AG04450 (cell line): ENCODE results near the gene RAI1. TPM values are rescaled to one million over a fixed set of nuclear protein-coding genes. Genes with fewer than 3 reads are reported as not detected.

Experiments used
- CTCF ChIA-PET: fragments of 300-600, 350-600 bp; formaldehyde crosslinking; extraction: SDS; loops from one replicate; lab custom pipeline; 2022; ENCODE audit warnings: antibody characterized with exemption, inconsistent platforms; lab: Charles Lee
- POLR2A ChIA-PET: fragments of 350-600 bp; formaldehyde crosslinking; extraction: SDS; loops from one replicate; lab custom pipeline; 2021; ENCODE audit warnings: antibody characterized with exemption, inconsistent platforms; lab: Yijun Ruan, JAX
- DNase-seq: peaks from one replicate; pipeline ENCODE4 v3.0.0-alpha.2; 2011; ENCODE audit warnings: low read depth, low spot score
- H3K27ac ChIP-seq: one replicate; pipeline ENCODE4 v1.5.1; 2012; ENCODE audit warnings: low read depth, low read length, control low read depth
- H3K27me3 ChIP-seq: one replicate; pipeline ENCODE4 v1.6.0; 2012; ENCODE audit warnings: low read length; ENCODE audit not compliant: control insufficient read depth, insufficient read depth
- H3K4me3 ChIP-seq: 2 replicates; pipeline ENCODE4 v1.5.1; 2011; ENCODE audit warnings: mild to moderate bottlenecking, low read depth, low read length, control low read depth
- H3K9me3 ChIP-seq: 2 replicates; pipeline ENCODE4 v1.5.1; 2012; ENCODE audit warnings: low read length; ENCODE audit not compliant: control insufficient read depth, insufficient read depth
- polyA plus RNA-seq: library from polyadenylated mRNA; depleted of rRNA; stranded (reverse); fragments of >200 nt; gene quantifications from 2 replicates; pipeline ENCODE4 v1.2.3, GENCODE V29; 2011
- TF ChIP-seq, protein P1 (sequence below): IDR thresholded peaks from 2 replicates; pipeline ENCODE4 v1.5.1; 2011; ENCODE audit warnings: low read depth, low read length, control low read depth, inconsistent platforms

Gene RAI1
- polyA plus RNA-seq, 1 experiment = 2.1 TPM

DNA sequence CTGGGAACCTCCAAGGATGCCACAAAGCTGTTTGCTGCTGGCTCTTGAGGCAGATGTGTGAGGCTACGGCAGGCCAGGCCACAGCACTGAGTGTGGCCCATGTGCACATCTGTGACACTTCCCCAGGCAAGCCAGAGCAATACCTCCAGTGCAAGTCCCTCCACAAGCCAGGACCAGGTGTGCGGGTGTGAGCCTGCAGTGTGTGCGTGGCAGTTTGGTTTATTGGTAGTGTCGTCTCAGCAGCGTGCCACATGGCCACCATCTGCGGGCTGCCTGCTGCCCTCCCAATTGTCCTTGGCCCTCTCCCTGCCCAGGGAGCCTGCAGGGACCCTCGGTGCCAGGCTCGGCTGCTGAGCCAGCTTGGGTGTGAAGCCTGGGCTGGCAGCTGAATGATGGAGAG lies 165.4 kb downstream of the RAI1 start:
- Histone ChIP-seq H3K27ac (no peak overlapping the region), H3K27me3 (no peaks in the 10 kb centered on the region), H3K4me3 (no peak overlapping the region), H3K9me3 (no peaks in the 10 kb centered on the region; the same call in 1 of the 2 replicates)
- TF ChIP-seq, protein P1, sequence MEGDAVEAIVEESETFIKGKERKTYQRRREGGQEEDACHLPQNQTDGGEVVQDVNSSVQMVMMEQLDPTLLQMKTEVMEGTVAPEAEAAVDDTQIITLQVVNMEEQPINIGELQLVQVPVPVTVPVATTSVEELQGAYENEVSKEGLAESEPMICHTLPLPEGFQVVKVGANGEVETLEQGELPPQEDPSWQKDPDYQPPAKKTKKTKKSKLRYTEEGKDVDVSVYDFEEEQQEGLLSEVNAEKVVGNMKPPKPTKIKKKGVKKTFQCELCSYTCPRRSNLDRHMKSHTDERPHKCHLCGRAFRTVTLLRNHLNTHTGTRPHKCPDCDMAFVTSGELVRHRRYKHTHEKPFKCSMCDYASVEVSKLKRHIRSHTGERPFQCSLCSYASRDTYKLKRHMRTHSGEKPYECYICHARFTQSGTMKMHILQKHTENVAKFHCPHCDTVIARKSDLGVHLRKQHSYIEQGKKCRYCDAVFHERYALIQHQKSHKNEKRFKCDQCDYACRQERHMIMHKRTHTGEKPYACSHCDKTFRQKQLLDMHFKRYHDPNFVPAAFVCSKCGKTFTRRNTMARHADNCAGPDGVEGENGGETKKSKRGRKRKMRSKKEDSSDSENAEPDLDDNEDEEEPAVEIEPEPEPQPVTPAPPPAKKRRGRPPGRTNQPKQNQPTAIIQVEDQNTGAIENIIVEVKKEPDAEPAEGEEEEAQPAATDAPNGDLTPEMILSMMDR = no peak
- CTCF ChIA-PET = no interaction called here
- no peak for DNase-seq
- POLR2A ChIA-PET = no interaction called here

DNA sequence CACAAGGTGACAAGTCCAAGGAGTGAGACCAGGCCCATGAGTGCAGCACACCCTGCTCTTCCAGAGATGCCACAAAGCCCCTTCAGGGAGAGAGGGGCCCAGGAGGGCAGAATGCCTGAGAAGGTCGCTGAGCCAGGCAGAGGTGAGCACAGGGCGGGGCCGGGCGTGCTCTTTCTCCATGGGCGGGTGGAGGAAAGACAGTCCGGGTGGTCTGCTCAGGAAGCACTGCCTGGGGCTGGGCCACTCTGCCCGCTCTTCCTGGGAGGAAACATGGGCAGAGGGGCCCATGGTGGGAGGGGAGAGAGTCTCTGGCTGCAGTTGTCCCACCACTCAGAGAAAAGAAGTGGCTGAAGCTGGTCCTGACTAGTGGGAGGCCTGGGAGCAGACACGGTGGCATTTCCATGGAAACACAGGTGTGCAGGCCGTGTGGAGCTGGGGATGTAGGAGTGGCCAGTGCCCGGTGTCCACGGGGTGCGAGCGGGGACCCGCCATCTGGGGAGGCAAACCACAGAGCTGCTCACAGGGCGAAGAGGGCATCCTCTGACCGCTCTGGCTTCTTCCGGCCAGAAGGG lies 165.9 kb downstream of the RAI1 start:
- Histone ChIP-seq H3K4me3 (no peak overlapping the region), H3K27me3 (no peaks in the 10 kb centered on the region), H3K27ac (no peak overlapping the region), H3K9me3 (no peaks in the 10 kb centered on the region; the same call in 1 of the 2 replicates)
- TF ChIP-seq, protein P1 = no peak
- CTCF ChIA-PET = interaction anchor here (0.9 to 1.1 kb wide), 2 partner anchors 14 to 44 kb away, joined by 3 to 4 read pairs; no protein-coding TSS in a partner anchor
- POLR2A ChIA-PET = no interaction called here
- no peak for DNase-seq

DNA sequence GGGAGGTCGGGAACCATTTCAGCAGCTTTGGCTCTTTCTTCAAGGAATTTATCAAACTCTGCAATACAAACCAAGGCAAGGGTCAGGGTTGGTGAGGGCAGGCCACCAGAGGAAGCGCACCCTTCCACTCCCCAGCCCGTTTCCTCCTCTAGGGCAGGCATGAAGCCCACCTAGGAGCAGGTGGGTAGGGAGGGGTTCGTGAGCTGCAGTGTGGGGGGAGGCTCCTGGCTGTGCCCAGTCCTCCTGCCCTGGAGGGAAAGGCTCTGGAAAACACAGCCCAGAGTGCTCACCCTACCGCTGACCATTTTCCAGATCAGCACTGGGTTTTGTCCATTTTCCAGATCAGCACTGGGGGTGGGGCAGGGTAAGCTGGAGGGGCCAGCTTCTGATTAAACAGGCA lies 166.5 kb downstream of the RAI1 start:
- H3K4me3 ChIP-seq = no peak overlapping the region
- ChIA-PET CTCF (interaction anchor here (0.9 to 1.1 kb wide), 2 partner anchors 14 to 44 kb away, joined by 3 to 4 read pairs; no protein-coding TSS in a partner anchor), POLR2A (no interaction called here)
- H3K9me3 ChIP-seq = no peaks in the 10 kb centered on the region; the same call in 1 of the 2 replicates
- no peak for DNase-seq
- TF ChIP-seq, protein P1 = no peak
- H3K27ac ChIP-seq = no peak overlapping the region
- H3K27me3 ChIP-seq = no peaks in the 10 kb centered on the region

DNA sequence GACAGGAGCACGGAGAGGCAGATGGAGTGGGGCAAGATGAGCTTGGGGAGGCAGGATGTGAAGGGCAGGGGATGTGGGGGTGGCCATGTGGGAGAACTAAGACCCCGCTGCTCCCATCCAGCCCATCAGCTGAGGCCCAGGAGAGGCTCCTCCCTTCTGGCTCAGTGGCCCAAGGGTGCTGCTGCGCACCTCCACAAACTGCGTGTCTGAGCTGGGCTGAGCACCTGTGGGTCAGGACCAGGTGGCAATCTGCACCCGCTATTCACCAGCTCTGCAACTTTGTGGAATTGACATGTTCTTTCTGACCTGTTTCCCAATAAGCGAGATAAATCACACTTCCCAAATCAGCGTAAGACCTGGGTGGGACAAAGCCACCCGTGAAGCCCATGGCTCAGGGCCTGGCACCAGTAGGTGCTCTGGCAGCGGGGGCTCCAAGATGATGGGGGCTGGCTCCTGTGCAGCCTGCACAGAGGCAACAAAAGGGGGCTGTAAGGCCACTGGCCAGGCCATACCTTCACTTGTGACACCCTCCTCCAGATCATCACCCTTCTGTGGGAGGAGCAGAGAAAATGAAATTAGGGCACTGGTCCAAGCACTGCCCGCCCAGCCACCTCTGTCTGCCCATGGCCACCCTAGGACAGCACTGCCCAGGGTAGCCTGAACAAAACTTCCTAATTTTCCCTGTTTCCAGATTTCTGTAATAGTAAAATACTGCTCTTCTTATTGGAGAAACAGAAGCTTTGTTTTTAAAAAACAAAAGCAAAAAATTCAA lies 167.2 kb downstream of the RAI1 start:
- Histone ChIP-seq H3K4me3 (no peak overlapping the region), H3K27me3 (no peaks in the 10 kb centered on the region), H3K27ac (no peak overlapping the region), H3K9me3 (no peaks in the 10 kb centered on the region; the same call in 1 of the 2 replicates)
- ChIA-PET CTCF (interaction anchor here (0.8 to 2.3 kb wide), 4 partner anchors 12 to 71 kb away, joined by 3 to 10 read pairs (median 3); no protein-coding TSS in a partner anchor), POLR2A (interaction anchor here (2.1 kb wide), 1 partner anchor 12 kb away, joined by 7 read pairs; no protein-coding TSS in a partner anchor)
- no peak for DNase-seq
- TF ChIP-seq, protein P1 = no peak
